GM12892 (cell line): ENCODE data around the gene TLR10.

Experiments
- POLR2A ChIP-seq: IDR thresholded peaks from 2 replicates; pipeline ENCODE4 v1.6.1; 2011; ENCODE audit warnings: low read depth, low read length, control low read depth
- POLR2AphosphoS5 ChIP-seq: IDR thresholded peaks from 2 replicates; pipeline ENCODE4 v1.6.1; 2011; ENCODE audit warnings: low read depth, low read length, control low read depth

GRCh38 chr4:38805530-38806145, 22.8 kb upstream of the TLR10 start:
- TF ChIP-seq POLR2A (peak; percentile 75), POLR2AphosphoS5 (peak; percentile 71)
